ENCODE results near the gene FMR1. TPM values are rescaled to one million over a fixed set of nuclear protein-coding genes. Genes with fewer than 3 reads are reported as not detected.
A peak's percentile ranks its signal among the peaks of the same experiment; 100 is the strongest.

FMR1 gene
- total and polyA plus RNA-seq, 2 donors (not counting 3 experiments of a cell fraction or from before 2014, with no cell fraction given) = 8.8 to 36.4 TPM

- H3K27ac ChIP-seq (ENCODE audit: insufficient read depth, low read depth, low read length) = no peak overlapping the region
- POLR2A ChIA-PET = no interaction called here
- H4K20me1 ChIP-seq (replicated peaks; ENCODE audit: control insufficient read depth, extremely low read depth, insufficient read depth, low read length) = no peaks in the 10 kb centered on the region
- H3K27me3 ChIP-seq (ENCODE audit: control insufficient read depth in 2 of 2, insufficient read depth in 2 of 2, low read length in 2 of 2) = no peaks in the 10 kb centered on the region
- H2AFZ ChIP-seq (ENCODE audit: low read depth, low read length) = no peak overlapping the region
- dilution Hi-C loops (cut with MboI; ENCODE audit: extremely low pct_ligation_motif_present, low sequenced_read_pairs) = no loop called here
- no peaks in the 10 kb centered on the region for H3K79me2 ChIP-seq (ENCODE audit: control insufficient read depth, insufficient read depth, low read length)
- CTCF ChIA-PET = no interaction called here
- DNase-seq (ENCODE audit: low read depth, low spot score) (no peak), FAIRE-seq (peak; percentile 44)
- no peaks in the 10 kb centered on the region for H3K9me3 ChIP-seq (replicated peaks; ENCODE audit: control insufficient read depth, insufficient read depth, low read length)
- no TSS peak for BruUV-seq (replicated peaks)
- no peak for TF ChIP-seq FOS (IDR thresholded peaks at IDR 0.05; ENCODE audit: borderline replicate concordance, insufficient read depth, low read length)
- TF ChIP-seq GATA2 (IDR thresholded peaks at IDR 0.05; ENCODE audit: insufficient read depth, insufficient read length, low read depth, low read length) = no peak
- TF ChIP-seq JUN (IDR thresholded peaks at IDR 0.05; ENCODE audit: borderline replicate concordance, insufficient read depth, insufficient read length, low read depth) = no peak
- TF ChIP-seq POLR2AphosphoS5 (IDR thresholded peaks at IDR 0.05; ENCODE audit: insufficient read depth, low read depth, low read length) = no peak
- TF ChIP-seq POLR2A (IDR thresholded peaks at IDR 0.05; ENCODE audit: low read depth, low read length) = no peak
- no peak for TF ChIP-seq EZH2 (IDR thresholded peaks at IDR 0.05; ENCODE audit: borderline replicate concordance, low read depth, low read length, severe bottlenecking)
- no peak for TF ChIP-seq CTCF (IDR thresholded peaks at IDR 0.05; ENCODE audit: extremely low read depth in 1 of 2, insufficient read depth in 1 of 2, low read depth in 1 of 2, low read length in 2 of 2)
- TF ChIP-seq MAX (IDR thresholded peaks at IDR 0.05; ENCODE audit: insufficient read depth, insufficient read length) = no peak
- no peak for TF ChIP-seq MYC (IDR thresholded peaks at IDR 0.05; ENCODE audit: low read depth, low read length)
- no peaks in the 10 kb centered on the region for H3K4me1 ChIP-seq (ENCODE audit: control insufficient read depth, extremely low read depth, insufficient read depth, low read length)
- no peak overlapping the region for H3K4me3 ChIP-seq (replicated peaks in 1 of 3; ENCODE audit: insufficient read depth in 1 of 3, low read depth in 1 of 3, low read length in 3 of 3)
- H3K4me2 ChIP-seq (ENCODE audit: insufficient read depth, low read length) = no peak overlapping the region
- intact Hi-C loops (cut with micrococcal nuclease) = no loop called here
- H3K9me1 ChIP-seq (replicated peaks; ENCODE audit: control insufficient read depth, extremely low read depth, insufficient read depth, low read length) = no peaks in the 10 kb centered on the region
- no peaks in the 10 kb centered on the region for H3K36me3 ChIP-seq (ENCODE audit: control insufficient read depth in 2 of 2, extremely low read depth in 1 of 2, insufficient read depth in 2 of 2, low read length in 2 of 2)
- H3K9ac ChIP-seq (replicated peaks; ENCODE audit: extremely low read depth, insufficient read depth, low read length) = no peak overlapping the region
Observed at GRCh38 chrX:147935156-147935758, 23.5 kb downstream of the FMR1 start.
